Activated naive CD4-positive, alpha-beta T cell treated with anti-CD3 and anti-CD28 coated beads for 36 hours (primary cell): Measurements from ENCODE around the gene EFCAB14. TPM values are rescaled to one million over a fixed set of nuclear protein-coding genes. Genes with fewer than 3 reads are reported as not detected.
A peak's percentile ranks its signal among the peaks of the same experiment; 100 is the strongest.
"Not testable (repeated sequence)": the region's sequence is repeated elsewhere in the genome, so short reads cannot be mapped to it uniquely, and the experiment has no call there.

Source experiments
- CTCF ChIA-PET: fragments of 350-600 bp; sonication (Branson Sonifier 250); formaldehyde crosslinking; loops from one replicate; lab custom pipeline; 2021; ENCODE audit warnings: antibody characterized with exemption; lab: Charles Lee
- DNase-seq: peaks from one replicate; pipeline ENCODE4 v3.0.0-alpha.2; 2020
- H3K27ac Mint-ChIP-seq: one replicate; pipeline ENCODE4 v1.8.0; 2021; ENCODE audit warnings: mild to moderate bottlenecking, mixed read lengths
- H3K27me3 Mint-ChIP-seq: one replicate; pipeline ENCODE4 v1.8.0; 2021; ENCODE audit warnings: low read depth, mixed read lengths
- H3K36me3 Mint-ChIP-seq: one replicate; pipeline ENCODE4 v1.8.0; 2021; ENCODE audit warnings: low read depth, mixed read lengths
- H3K4me1 Mint-ChIP-seq: one replicate; pipeline ENCODE4 v1.8.0; 2021; ENCODE audit warnings: low read depth, mixed read lengths
- H3K4me3 Mint-ChIP-seq: one replicate; pipeline ENCODE4 v1.8.0; 2021; ENCODE audit warnings: mild to moderate bottlenecking, moderate library complexity, mixed read lengths
- H3K9me3 Mint-ChIP-seq: one replicate; pipeline ENCODE4 v1.8.0; 2021; ENCODE audit warnings: mixed read lengths
- intact Hi-C: fragments of 100-400 bp; cut with micrococcal nuclease; formaldehyde crosslinking; loops from one replicate; pipeline ENCODE4 v1.15.1; 2023
- total RNA-seq, 2 experiments: library from RNA; stranded (reverse); gene quantifications; one replicate each; pipeline ENCODE4 v1.2.3, GENCODE V29; 2021

Gene EFCAB14
- total RNA-seq, 2 experiments from 2014 or later: 35.8 to 38.3 TPM

DNA sequence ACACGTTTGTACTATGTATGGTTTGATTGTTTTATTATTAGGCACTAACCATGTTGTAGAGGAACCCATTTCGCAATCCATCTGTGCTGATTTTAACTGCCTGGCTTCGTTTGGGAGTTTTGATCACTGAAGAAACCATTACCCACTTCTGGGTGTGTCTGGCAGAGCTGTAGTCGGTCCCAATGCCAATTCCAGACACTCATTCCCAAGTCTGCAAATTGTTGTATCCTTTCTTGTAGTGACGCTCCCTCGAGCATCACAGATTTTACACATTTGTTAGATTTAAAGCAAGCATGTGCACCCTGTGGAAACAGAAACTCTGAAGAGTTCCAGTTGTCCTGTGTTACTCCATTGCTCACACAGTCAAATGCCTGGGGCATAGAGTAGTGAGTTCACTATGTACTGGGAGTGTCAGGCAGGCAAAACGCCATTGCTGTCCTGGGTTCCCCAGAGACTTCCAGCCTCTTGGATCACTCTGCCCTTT is 31.0 kb upstream of the EFCAB14 start:
- H3K9me3 Mint-ChIP-seq: no peaks in the 10 kb centered on the region
- no peak overlapping the region for H3K4me3 Mint-ChIP-seq
- intact Hi-C loops: no loop called here
- peaks cover 30% of the 10 kb centered on the region for H3K27me3 Mint-ChIP-seq
- H3K27ac Mint-ChIP-seq: no peak overlapping the region
- no peaks in the 10 kb centered on the region for H3K4me1 Mint-ChIP-seq
- H3K36me3 Mint-ChIP-seq: no peaks in the 10 kb centered on the region
- CTCF ChIA-PET: no interaction called here
- no peak for DNase-seq

DNA sequence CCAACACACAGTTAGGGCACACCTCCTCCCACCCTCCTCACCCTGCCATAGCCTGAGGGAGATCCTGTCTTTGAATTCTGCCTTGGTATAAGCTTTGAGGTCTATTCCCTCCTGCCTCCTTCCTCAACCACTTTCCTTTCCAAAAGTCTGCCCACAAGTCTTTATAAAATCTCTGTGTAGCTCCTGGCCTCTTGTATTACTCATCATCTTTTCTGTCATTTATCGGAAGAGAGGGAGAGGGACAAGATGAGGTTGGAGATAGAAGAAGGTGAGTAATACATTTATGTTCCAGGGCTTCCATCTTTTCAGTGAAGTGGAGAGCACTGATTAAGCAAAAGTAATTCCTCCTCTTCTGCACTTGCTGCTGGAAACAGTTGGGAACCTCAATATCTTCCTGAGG is 30.5 kb upstream of the EFCAB14 start:
- peaks cover 29% of the 10 kb centered on the region for H3K27me3 Mint-ChIP-seq
- H3K4me1 Mint-ChIP-seq: no peaks in the 10 kb centered on the region
- H3K9me3 Mint-ChIP-seq: no peaks in the 10 kb centered on the region
- H3K27ac Mint-ChIP-seq: no peak overlapping the region
- no peak for DNase-seq
- H3K4me3 Mint-ChIP-seq: no peak overlapping the region
- no peaks in the 10 kb centered on the region for H3K36me3 Mint-ChIP-seq
- CTCF ChIA-PET: no interaction called here
- intact Hi-C loops: no loop called here

DNA sequence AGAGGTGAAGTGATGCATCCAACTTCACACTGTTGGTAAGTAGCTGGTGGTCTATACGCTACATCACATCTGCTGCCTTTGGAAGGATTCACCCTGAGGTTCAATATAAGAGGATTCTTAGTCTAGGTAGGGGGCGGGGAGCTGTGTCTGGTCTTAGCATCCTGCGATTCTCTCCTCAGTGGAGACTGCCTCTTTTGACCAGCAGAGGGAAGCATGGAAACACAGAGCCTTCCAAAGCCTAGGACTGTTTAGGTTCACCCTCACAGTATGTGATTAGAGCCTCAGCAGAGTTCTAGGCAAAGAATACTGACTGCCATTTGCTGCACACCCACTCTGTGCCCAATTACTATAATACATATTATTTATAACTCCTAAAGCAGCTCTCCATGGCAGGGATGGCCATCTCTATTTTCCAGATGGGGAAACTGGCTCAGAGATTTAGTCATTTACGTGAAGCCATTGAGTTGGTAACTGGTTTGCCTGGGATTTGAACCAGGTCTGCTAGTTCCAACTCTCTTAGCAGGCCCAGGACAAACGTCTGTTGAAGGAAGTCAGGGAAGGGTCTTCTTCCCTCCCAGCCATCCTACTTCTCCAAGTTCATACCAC is 28.9 kb upstream of the EFCAB14 start:
- no peak overlapping the region for H3K4me3 Mint-ChIP-seq
- no peaks in the 10 kb centered on the region for H3K36me3 Mint-ChIP-seq
- no peaks in the 10 kb centered on the region for H3K9me3 Mint-ChIP-seq
- H3K27ac Mint-ChIP-seq: no peak overlapping the region
- CTCF ChIA-PET: interaction anchor here (0.6 to 1.6 kb wide), 3 partner anchors 10 to 377 kb away, joined by 3 to 6 read pairs (median 3); no protein-coding TSS in a partner anchor
- intact Hi-C loops: no loop called here
- DNase-seq: peak; percentile 16
- H3K27me3 Mint-ChIP-seq: peaks cover 32% of the 10 kb centered on the region
- H3K4me1 Mint-ChIP-seq: no peaks in the 10 kb centered on the region

DNA sequence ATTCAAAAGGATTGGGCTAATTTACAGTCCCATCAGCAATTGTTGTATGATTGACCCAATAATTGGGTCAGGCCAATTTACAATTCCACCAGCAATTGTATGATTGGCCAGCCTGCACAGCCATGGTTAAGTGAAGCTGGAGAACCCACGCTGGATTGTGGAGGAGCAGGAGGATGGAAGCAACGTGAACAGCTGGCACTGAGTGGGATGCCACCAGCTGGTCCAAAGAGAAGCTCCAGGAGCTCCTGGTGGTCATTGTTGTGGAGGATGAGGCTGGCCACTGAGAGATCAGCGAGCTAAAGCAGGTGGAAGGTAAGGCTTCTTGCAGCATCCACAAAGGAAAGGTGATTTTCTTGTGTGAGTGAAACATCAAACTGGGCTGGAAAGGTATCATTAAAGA is 23.2 kb upstream of the EFCAB14 start:
- Mint-ChIP-seq H3K4me1 (no peaks in the 10 kb centered on the region), H3K9me3 (no peaks in the 10 kb centered on the region), H3K4me3 (no peak overlapping the region), H3K36me3 (no peaks in the 10 kb centered on the region), H3K27me3 (peaks cover 25% of the 10 kb centered on the region), H3K27ac (no peak overlapping the region)
- intact Hi-C loops: no loop called here
- CTCF ChIA-PET: no interaction called here
- no peak for DNase-seq

DNA sequence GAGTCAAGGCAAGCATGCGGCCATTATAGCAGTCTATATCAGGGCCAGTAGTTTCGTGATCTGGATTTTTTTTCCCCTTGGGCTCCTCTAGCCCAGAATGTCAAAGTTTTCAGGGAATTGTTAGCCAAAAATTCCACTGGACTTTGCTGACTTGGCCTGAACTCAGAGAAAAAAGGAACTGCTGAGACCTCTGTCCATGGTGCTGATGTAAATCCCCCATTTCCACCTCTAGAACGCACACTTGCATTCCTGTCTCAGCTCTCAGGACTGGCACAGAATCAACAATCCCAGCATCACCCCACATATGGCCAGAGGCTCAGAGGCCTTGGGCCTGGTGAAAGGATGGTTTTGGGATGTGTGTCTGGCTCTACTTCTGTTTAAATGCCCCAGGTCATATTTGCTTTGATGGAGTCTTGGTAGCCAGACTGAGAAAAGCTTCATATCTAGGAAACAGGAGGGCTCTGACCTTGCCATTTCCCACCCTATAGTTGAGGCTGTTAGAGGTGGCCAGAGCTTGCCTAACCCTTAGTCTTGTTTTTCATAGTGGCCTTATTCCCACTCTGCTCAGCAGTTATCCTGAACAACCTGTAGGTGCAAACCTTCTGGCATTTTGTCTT is 16.9 kb upstream of the EFCAB14 start:
- Mint-ChIP-seq H3K4me3 (no peak overlapping the region), H3K36me3 (no peaks in the 10 kb centered on the region), H3K27me3 (peaks cover 12% of the 10 kb centered on the region), H3K27ac (no peak overlapping the region), H3K9me3 (peaks cover 5% of the 10 kb centered on the region), H3K4me1 (no peaks in the 10 kb centered on the region)
- DNase-seq: peak; percentile 46
- intact Hi-C loops: no loop called here
- CTCF ChIA-PET: no interaction called here

DNA sequence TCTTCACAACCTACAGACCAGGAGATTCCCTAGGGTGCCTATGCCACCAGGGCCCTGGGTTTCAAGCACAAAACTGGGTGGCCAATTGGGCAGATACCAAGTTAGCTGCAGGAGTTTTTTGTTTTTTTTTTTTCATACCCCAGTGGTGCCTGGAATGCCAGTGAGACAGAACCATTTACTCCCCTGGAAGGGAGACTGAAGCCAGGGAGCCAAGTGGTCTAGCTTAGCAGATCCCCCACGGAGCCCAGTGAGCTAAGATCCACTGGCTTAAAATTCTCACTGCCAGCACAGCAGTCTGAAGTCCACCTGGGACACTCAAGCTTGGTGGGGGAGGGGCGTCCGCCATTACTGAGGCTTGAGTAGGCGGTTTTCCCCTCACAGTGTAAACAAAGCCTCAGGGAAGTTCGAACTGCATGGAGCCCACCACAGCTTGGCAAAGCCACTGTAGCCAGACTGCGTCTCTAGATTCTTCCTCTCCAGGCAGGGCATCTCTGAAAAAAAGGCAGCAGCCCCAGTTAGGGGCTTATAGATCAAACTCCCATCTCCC is 9.5 kb upstream of the EFCAB14 start:
- H3K4me1 Mint-ChIP-seq, H3K4me3 Mint-ChIP-seq, H3K9me3 Mint-ChIP-seq, H3K36me3 Mint-ChIP-seq, DNase-seq, intact Hi-C loops, H3K27ac Mint-ChIP-seq: not testable (repeated sequence)
- peaks cover 35% of the 10 kb centered on the region for H3K27me3 Mint-ChIP-seq
- CTCF ChIA-PET: interaction anchor here (1.3 to 1.8 kb wide), 2 partner anchors 10 to 281 kb away, joined by 3 read pairs; no protein-coding TSS in a partner anchor

DNA sequence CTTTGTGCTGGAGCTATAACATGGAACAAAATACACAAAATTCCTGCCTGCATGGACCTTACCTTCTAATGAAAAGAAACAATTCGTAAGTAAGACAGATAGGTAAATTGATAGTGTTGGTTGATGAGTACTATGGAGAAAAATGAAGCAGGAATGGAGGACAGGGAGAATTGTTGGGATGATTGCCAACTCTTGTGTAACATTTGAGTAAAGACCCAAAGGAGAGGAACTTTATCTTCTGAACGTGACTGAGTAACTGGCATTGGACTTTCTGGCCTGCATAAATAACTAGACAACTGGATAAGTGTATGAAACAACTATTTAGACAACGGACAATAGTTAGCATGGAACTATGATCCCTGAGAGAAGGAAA is 6.8 kb upstream of the EFCAB14 start:
- Mint-ChIP-seq H3K4me3 (no peak overlapping the region), H3K9me3 (no peaks in the 10 kb centered on the region), H3K27me3 (peaks cover 26% of the 10 kb centered on the region), H3K27ac (no peak overlapping the region), H3K4me1 (no peaks in the 10 kb centered on the region), H3K36me3 (no peaks in the 10 kb centered on the region)
- CTCF ChIA-PET: interaction anchor here (0.5 to 3.0 kb wide), 16 partner anchors 9 to 278 kb away, joined by 3 to 13 read pairs (median 4); partner anchors contain the start of genes ATPAF1, MKNK1 and MOB3C
- intact Hi-C loops: loop anchor here (1.0 kb wide), 4 partner anchors 103 to 278 kb away; no protein-coding TSS in a partner anchor
- DNase-seq: no peak

DNA sequence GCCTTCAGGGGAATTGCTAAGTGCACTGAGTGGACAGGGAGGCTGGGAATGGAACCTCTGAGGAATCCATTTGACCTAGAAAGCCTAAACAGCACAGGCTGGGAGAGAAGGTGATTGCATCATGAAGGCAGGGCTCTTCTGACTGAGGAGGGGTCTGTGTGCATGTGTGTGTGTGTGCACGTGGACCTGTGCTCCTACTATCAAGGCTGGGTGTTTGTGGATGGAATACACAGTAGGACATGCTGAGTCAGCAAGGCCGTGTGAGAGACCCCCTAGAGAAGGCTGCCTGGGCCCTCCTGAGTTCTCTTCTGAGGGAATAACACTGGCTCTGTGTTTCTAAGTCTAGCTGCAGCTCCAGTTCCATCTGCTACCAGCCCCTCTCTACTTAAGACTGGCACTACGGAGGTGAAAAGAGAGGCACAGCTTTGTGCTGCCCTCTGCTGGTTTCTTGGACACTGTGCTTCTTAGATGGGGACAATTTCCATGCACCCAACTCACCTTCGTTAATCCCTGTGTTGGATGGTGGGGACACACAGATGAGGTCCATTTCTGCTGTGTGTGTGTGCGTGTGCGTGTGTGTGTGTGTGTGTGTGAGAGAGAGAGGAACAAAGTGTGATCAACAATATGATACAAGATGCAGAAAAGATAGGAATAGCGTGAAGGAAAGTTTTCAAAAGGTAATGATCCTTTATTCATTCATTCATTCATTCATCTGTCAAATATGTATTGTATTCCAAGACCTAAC is 6.2 kb upstream of the EFCAB14 start:
- H3K36me3 Mint-ChIP-seq: no peaks in the 10 kb centered on the region
- CTCF ChIA-PET: interaction anchor here (0.5 to 3.0 kb wide), 24 partner anchors 9 to 449 kb away, joined by 3 to 13 read pairs (median 3); partner anchors contain the start of genes ATPAF1, MKNK1 and MOB3C
- intact Hi-C loops: loop anchor here (1.0 kb wide), 4 partner anchors 103 to 278 kb away; no protein-coding TSS in a partner anchor
- H3K4me1 Mint-ChIP-seq: no peaks in the 10 kb centered on the region
- H3K4me3 Mint-ChIP-seq: no peak overlapping the region
- H3K27ac Mint-ChIP-seq: no peak overlapping the region
- no peaks in the 10 kb centered on the region for H3K9me3 Mint-ChIP-seq
- DNase-seq: peak; percentile 83
- H3K27me3 Mint-ChIP-seq: peaks cover 23% of the 10 kb centered on the region

DNA sequence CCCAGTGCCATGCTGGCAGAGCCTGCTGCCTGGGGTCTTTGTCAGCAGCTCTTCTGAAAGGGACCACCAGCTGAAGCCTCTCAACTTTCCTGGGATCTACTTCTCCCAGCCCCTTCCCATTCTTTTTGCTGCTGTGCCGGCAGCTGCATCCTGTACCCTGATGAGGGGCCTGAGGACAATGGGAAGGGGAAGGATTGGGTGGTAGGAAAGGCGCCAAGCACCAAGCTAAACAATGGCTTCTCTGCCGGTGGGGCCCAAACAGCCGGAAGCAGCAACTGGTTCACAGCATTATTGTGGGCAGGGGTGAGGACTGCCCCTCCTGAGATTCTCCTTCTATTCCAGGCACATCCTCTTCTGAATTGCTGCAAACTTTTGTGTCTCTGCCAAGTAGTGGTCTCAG is 5.0 kb upstream of the EFCAB14 start:
- Mint-ChIP-seq H3K36me3 (no peaks in the 10 kb centered on the region), H3K9me3 (no peaks in the 10 kb centered on the region), H3K4me1 (peaks cover 8% of the 10 kb centered on the region), H3K27ac (no peak overlapping the region), H3K27me3 (peaks cover 15% of the 10 kb centered on the region), H3K4me3 (no peak overlapping the region)
- CTCF ChIA-PET: interaction anchor here (0.5 to 3.0 kb wide), 9 partner anchors 22 to 282 kb away, joined by 3 to 13 read pairs (median 5); partner anchors contain the start of gene MOB3C
- DNase-seq: no peak
- intact Hi-C loops: no loop called here

DNA sequence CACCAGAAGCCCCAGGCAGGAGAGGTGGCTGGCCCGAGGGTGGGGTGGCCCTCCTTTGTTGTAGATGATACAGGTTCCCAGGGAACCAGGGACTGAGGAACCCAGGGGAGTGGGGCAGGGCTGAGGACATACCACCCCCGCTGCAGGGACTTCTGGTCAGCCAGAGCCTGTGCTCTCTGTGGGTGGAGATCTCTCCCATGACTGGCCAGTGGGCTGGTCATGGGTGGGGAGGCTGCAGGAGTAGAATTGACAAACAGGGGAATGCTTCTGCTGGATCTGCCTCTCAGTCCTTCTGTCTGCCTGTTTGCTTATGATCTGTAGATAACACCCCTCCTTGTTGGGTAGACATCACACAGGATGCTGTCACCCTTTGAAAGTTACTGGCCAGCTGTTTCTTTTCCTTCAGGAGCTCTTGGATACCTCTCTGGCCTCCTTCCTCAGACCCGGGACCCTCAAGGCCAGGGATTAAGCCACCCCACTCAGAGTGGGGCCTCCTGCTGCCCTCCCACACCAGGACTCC is 2.8 kb upstream of the EFCAB14 start:
- no peak for DNase-seq
- H3K27ac Mint-ChIP-seq: no peak overlapping the region
- CTCF ChIA-PET: no interaction called here
- peaks cover 7% of the 10 kb centered on the region for H3K36me3 Mint-ChIP-seq
- H3K4me1 Mint-ChIP-seq: peaks cover 22% of the 10 kb centered on the region
- intact Hi-C loops: no loop called here
- no peaks in the 10 kb centered on the region for H3K9me3 Mint-ChIP-seq
- no peak overlapping the region for H3K4me3 Mint-ChIP-seq
- H3K27me3 Mint-ChIP-seq: peaks cover 8% of the 10 kb centered on the region

DNA sequence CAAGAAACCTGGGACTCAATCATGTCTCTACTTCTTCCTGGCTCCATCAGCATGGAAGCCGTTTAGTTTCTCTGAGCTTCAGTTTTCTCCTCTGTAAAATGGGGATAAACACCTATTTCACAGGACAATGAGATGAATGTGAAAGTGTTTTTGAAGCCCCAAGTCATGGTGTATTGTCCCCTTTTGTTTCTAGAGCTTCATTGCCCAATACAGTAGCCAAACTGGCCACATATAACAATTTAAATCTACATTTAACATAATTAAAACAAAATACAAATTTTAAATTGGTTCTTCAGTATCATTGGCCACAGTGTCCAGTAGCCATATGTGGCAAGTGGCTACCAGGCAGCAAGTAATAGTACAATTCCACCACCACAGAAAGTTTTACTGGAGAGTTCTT is 2.3 kb upstream of the EFCAB14 start:
- Mint-ChIP-seq H3K4me3 (no peak overlapping the region), H3K36me3 (peaks cover 8% of the 10 kb centered on the region), H3K27ac (no peak overlapping the region), H3K9me3 (no peaks in the 10 kb centered on the region), H3K4me1 (peaks cover 27% of the 10 kb centered on the region), H3K27me3 (peaks cover 5% of the 10 kb centered on the region)
- intact Hi-C loops: no loop called here
- DNase-seq: no peak
- CTCF ChIA-PET: no interaction called here

DNA sequence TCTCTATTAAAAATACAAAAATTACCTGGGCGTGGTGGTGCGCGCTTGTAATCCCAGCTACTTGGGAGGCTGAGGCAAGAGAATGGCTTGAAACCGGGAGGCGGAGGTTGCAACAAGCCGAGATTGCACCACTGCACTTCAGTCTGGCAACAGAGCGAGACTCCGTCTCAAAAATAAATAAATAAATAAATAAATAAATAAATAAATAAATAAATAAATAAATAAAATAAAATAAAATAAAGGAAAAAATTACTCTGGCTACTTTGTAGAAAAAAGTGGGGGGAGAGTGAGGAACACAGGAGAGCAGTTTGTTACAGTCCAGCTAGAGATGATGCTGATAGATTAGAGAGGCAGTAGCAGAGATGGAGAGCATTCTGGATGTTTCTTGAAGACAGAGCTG is 1.4 kb upstream of the EFCAB14 start:
- H3K4me3 Mint-ChIP-seq, H3K27ac Mint-ChIP-seq, intact Hi-C loops, H3K27me3 Mint-ChIP-seq, CTCF ChIA-PET, DNase-seq, H3K9me3 Mint-ChIP-seq: not testable (repeated sequence)
- H3K4me1 Mint-ChIP-seq: peaks cover 32% of the 10 kb centered on the region
- peaks cover 12% of the 10 kb centered on the region for H3K36me3 Mint-ChIP-seq
